H1 (cell line): Measurements from ENCODE around the gene TEN1. TPM values are rescaled to one million over a fixed set of nuclear protein-coding genes. Genes with fewer than 3 reads are reported as not detected.

ENCODE experiments used
- CTCF ChIA-PET: fragments of 300-600 bp; sonication (Branson Sonifier 250); formaldehyde crosslinking; loops from one replicate; lab custom pipeline; 2021; ENCODE audit not compliant: partially characterized antibody; lab: Charles Lee
- POLR2A ChIA-PET: fragments of 300-600 bp; sonication (Branson Sonifier 250); formaldehyde crosslinking; loops from one replicate; lab custom pipeline; 2021; ENCODE audit warnings: inconsistent platforms; ENCODE audit not compliant: partially characterized antibody; lab: Charles Lee
- DNase-seq, 2 experiments: peaks; one replicate each; pipeline versions ENCODE4 v3.0.0 to v3.0.0-alpha.2; 2010 to 2022; ENCODE audit warnings: low spot score in 2 of 2, low read depth in 1 of 2, mixed read lengths in 1 of 2
- FAIRE-seq: peaks from 2 replicates; lab custom pipeline; 2011; peaks lifted over from hg19 to GRCh38; lab: Jason Lieb, UNC
- H2AFZ ChIP-seq: 2 replicates; pipeline ENCODE4 v1.8.1; 2012; ENCODE audit warnings: low read length, inconsistent platforms
- H2AK5ac ChIP-seq: 2 replicates; pipeline ENCODE4 v1.6.1; 2013; ENCODE audit warnings: low read depth, low read length
- H2BK120ac ChIP-seq: replicated peaks from 2 replicates; pipeline ENCODE3; 2013; ENCODE audit warnings: low read depth, low read length, inconsistent platforms
- H2BK12ac ChIP-seq: 2 replicates; pipeline ENCODE4 v1.6.1; 2013; ENCODE audit warnings: low read depth, low read length
- H2BK15ac ChIP-seq: 2 replicates; pipeline ENCODE4 v1.6.1; 2013; ENCODE audit warnings: low read length
- H2BK20ac ChIP-seq: 2 replicates; pipeline ENCODE4 v1.6.1; 2013; ENCODE audit warnings: low read length
- H2BK5ac ChIP-seq: 2 replicates; pipeline ENCODE4 v1.6.1; 2013; ENCODE audit warnings: low read depth, low read length
- H3K14ac ChIP-seq: 2 replicates; pipeline ENCODE4 v1.6.1; 2013; ENCODE audit warnings: inconsistent platforms; ENCODE audit not compliant: insufficient read length
- H3K18ac ChIP-seq: 2 replicates; pipeline ENCODE4 v1.6.1; 2013; ENCODE audit warnings: low read length; ENCODE audit errors: extremely low read depth
- H3K23ac ChIP-seq: 2 replicates; pipeline ENCODE4 v1.6.1; 2013; ENCODE audit warnings: inconsistent platforms; ENCODE audit not compliant: insufficient read length
- H3K23me2 ChIP-seq: 2 replicates; pipeline ENCODE4 v1.6.1; 2013; ENCODE audit warnings: low read depth, low read length
- H3K27ac ChIP-seq: 2 replicates; pipeline ENCODE4 v1.6.1; 2011; ENCODE audit warnings: low read depth, low read length, inconsistent platforms
- H3K27me3 ChIP-seq, 4 experiments: replicated peaks in 1 of 4; 1 replicate in 1 of 4; 2 replicates in 3 of 4; pipeline versions ENCODE4 v1.6.1 to v1.8.1; 2011 to 2013; ENCODE audit warnings: low read length in 3 of 4, mild to moderate bottlenecking in 3 of 4, inconsistent platforms in 2 of 4, mixed read lengths in 2 of 4, moderate library complexity in 1 of 4; ENCODE audit not compliant: control insufficient read depth in 3 of 4, insufficient read depth in 3 of 4; ENCODE audit errors: extremely low read depth in 1 of 4
- H3K36me3 ChIP-seq, 4 experiments: 2 replicates each; pipeline versions ENCODE4 v1.6.1 to v1.8.1; 2011 to 2013; ENCODE audit warnings: mild to moderate bottlenecking in 4 of 4, low read length in 3 of 4, moderate library complexity in 2 of 4, control low read depth in 1 of 4, inconsistent platforms in 1 of 4; ENCODE audit not compliant: insufficient read depth in 4 of 4, control insufficient read depth in 2 of 4
- H3K4ac ChIP-seq: replicated peaks from 2 replicates; pipeline ENCODE3; 2013; ENCODE audit warnings: low read length, low read depth, mixed read lengths, inconsistent platforms; ENCODE audit not compliant: insufficient read length
- H3K4me1 ChIP-seq, 4 experiments: replicated peaks in 1 of 4; 1 replicate in 1 of 4; 2 replicates in 3 of 4; pipeline versions ENCODE4 v1.6.1 to v1.8.1; 2011 to 2013; ENCODE audit warnings: low read length in 3 of 4, inconsistent platforms in 2 of 4, mixed read lengths in 1 of 4; ENCODE audit not compliant: insufficient read depth in 4 of 4, control insufficient read depth in 3 of 4
- H3K4me2 ChIP-seq, 2 experiments: 2 replicates each; pipeline versions ENCODE4 v1.6.1 to v1.8.1; 2011 to 2013; ENCODE audit warnings: low read depth in 2 of 2, low read length in 2 of 2, control low read depth in 1 of 2, inconsistent platforms in 1 of 2, mild to moderate bottlenecking in 1 of 2; ENCODE audit not compliant: insufficient read depth in 1 of 2
- H3K4me3 ChIP-seq, 4 experiments: fragments of 200-600, 300-600 bp in 1 of 4; sonication (generic), shearing (Covaris generic), sonication (Bioruptor Twin) in 1 of 4; 2 replicates each; pipeline versions ENCODE4 v1.5.1 to v1.8.1; 2011 to 2016; ENCODE audit warnings: low read length in 4 of 4, low read depth in 3 of 4, control low read depth in 2 of 4, inconsistent platforms in 2 of 4, mild to moderate bottlenecking in 2 of 4, mixed read lengths in 1 of 4, moderate library complexity in 1 of 4; ENCODE audit not compliant: insufficient read depth in 2 of 4; ENCODE audit errors: extremely low read depth in 1 of 4
- H3K56ac ChIP-seq: replicated peaks from 2 replicates; pipeline ENCODE3; 2013; ENCODE audit warnings: low read depth, mild to moderate bottlenecking, mixed read lengths, low read length, inconsistent platforms; ENCODE audit not compliant: insufficient read length
- H3K79me1 ChIP-seq: 2 replicates; pipeline ENCODE4 v1.6.1; 2013; ENCODE audit warnings: low read depth, low read length, control low read depth
- H3K79me2 ChIP-seq, 2 experiments: 2 replicates each; pipeline versions ENCODE4 v1.6.1 to v1.8.1; 2012 to 2013; ENCODE audit warnings: low read length in 2 of 2, mild to moderate bottlenecking in 2 of 2, inconsistent platforms in 1 of 2; ENCODE audit not compliant: insufficient read depth in 2 of 2, control insufficient read depth in 1 of 2
- H3K9ac ChIP-seq, 4 experiments: replicated peaks in 1 of 4; 1 replicate in 1 of 4; 2 replicates in 3 of 4; pipeline versions ENCODE4 v1.6.1 to v1.8.1; 2011 to 2013; ENCODE audit warnings: low read depth in 3 of 4, low read length in 3 of 4, control low read depth in 2 of 4, mild to moderate bottlenecking in 2 of 4, moderate library complexity in 2 of 4, inconsistent platforms in 1 of 4; ENCODE audit errors: extremely low read depth in 1 of 4
- H3K9me3 ChIP-seq, 2 experiments: 2 replicates each; pipeline versions ENCODE4 v1.6.1 to v1.8.1; 2012 to 2013; ENCODE audit warnings: mild to moderate bottlenecking in 2 of 2, moderate library complexity in 2 of 2, control low read depth in 1 of 2, inconsistent platforms in 1 of 2, low read depth in 1 of 2, low read length in 1 of 2, mixed read lengths in 1 of 2; ENCODE audit not compliant: insufficient read depth in 2 of 2
- H4K20me1 ChIP-seq, 2 experiments: replicated peaks in 1 of 2; 2 replicates each; pipeline versions ENCODE3 to v1.8.1; 2011 to 2013; ENCODE audit warnings: inconsistent platforms in 2 of 2, low read length in 2 of 2, mild to moderate bottlenecking in 1 of 2; ENCODE audit not compliant: insufficient read depth in 2 of 2, control insufficient read depth in 1 of 2
- H4K5ac ChIP-seq: 2 replicates; pipeline ENCODE4 v1.6.1; 2013; ENCODE audit warnings: low read length, low read depth, mixed read lengths, inconsistent platforms; ENCODE audit not compliant: insufficient read length
- H4K8ac ChIP-seq: 2 replicates; pipeline ENCODE4 v1.8.0; 2013; ENCODE audit warnings: mild to moderate bottlenecking, moderate library complexity, low read length, inconsistent platforms; ENCODE audit not compliant: insufficient read depth; ENCODE audit errors: extremely low read depth
- H4K91ac ChIP-seq: replicated peaks from 2 replicates; pipeline ENCODE3; 2013; ENCODE audit warnings: low read length, mixed read lengths, inconsistent platforms; ENCODE audit not compliant: insufficient read length
- BCL11A ChIP-seq, 2 experiments: IDR thresholded peaks; one replicate each; pipeline ENCODE4 v1.6.1; 2011; ENCODE audit warnings: low read depth in 2 of 2, low read length in 2 of 2, mild to moderate bottlenecking in 2 of 2
- CBX5 ChIP-seq: fragments of 300-800, 300-1000 bp; sonication (generic); IDR thresholded peaks from 2 replicates; pipeline ENCODE4 v1.7.1; 2016; ENCODE audit warnings: antibody characterized with exemption, low read length, low read depth
- FOSL1 ChIP-seq: IDR thresholded peaks from 2 replicates; pipeline ENCODE4 v1.6.1; 2011; ENCODE audit warnings: mild to moderate bottlenecking, low read depth, low read length, moderate library complexity; ENCODE audit not compliant: insufficient read depth
- HDAC2 ChIP-seq, 2 experiments: fragments of 300-600 bp in 1 of 2; sonication (generic) in 1 of 2; IDR thresholded peaks; 2 replicates each; pipeline ENCODE4 v1.6.1; 2011 to 2012; ENCODE audit warnings: low read depth in 2 of 2, low read length in 2 of 2, mild to moderate bottlenecking in 2 of 2, moderate library complexity in 2 of 2, borderline replicate concordance in 1 of 2, inconsistent platforms in 1 of 2
- JUN ChIP-seq: IDR thresholded peaks from 2 replicates; pipeline ENCODE4 v1.6.1; 2011; ENCODE audit warnings: low read depth, mild to moderate bottlenecking, improper control_type of control experiment, low read length
- POLR2AphosphoS5 ChIP-seq: IDR thresholded peaks from 2 replicates; pipeline ENCODE4 v1.6.1; 2011; ENCODE audit warnings: low read depth, low read length
- RNF2 ChIP-seq: fragments of 200-900, 300-1000 bp; sonication (generic); IDR thresholded peaks from 2 replicates; pipeline ENCODE4 v1.7.1; 2016; ENCODE audit warnings: borderline replicate concordance, low read depth, mild to moderate bottlenecking, antibody characterized with exemption, low read length; ENCODE audit not compliant: poor library complexity, severe bottlenecking; ENCODE audit errors: missing control alignments
- SAP30 ChIP-seq: fragments of 300-600 bp; sonication (generic); IDR thresholded peaks from 2 replicates; pipeline ENCODE4 v1.7.1; 2012; ENCODE audit warnings: low read length, moderate library complexity, mild to moderate bottlenecking, inconsistent platforms; ENCODE audit not compliant: insufficient read depth, insufficient replicate concordance
- SP2 ChIP-seq: IDR thresholded peaks from 2 replicates; pipeline ENCODE4 v1.6.1; 2012; ENCODE audit warnings: mild to moderate bottlenecking, low read length, inconsistent platforms
- SRF ChIP-seq: IDR thresholded peaks from 2 replicates; pipeline ENCODE4 v1.6.1; 2011; ENCODE audit warnings: mild to moderate bottlenecking, low read depth, low read length, moderate library complexity
- TCF12 ChIP-seq: IDR thresholded peaks from 2 replicates; pipeline ENCODE4 v1.6.1; 2011; ENCODE audit warnings: low read depth, mild to moderate bottlenecking, low read length
- ZNF274 ChIP-seq: IDR thresholded peaks from 2 replicates; pipeline ENCODE4 v1.7.0; 2012; ENCODE audit warnings: low read length, borderline replicate concordance; ENCODE audit errors: extremely low read depth
- WGBS, 2 experiments: shearing (Covaris generic) in 1 of 2; methylation state at CpG; one replicate each; pipeline versions ENCODE4 v1.1.6 to v1.1.7; 2013 to 2015; ENCODE audit warnings: low lambda C conversion rate in 2 of 2, mixed read lengths in 2 of 2, inconsistent platforms in 1 of 2, low coverage in 1 of 2, missing lambda C conversion rate in 1 of 2; ENCODE audit not compliant: insufficient replicate concordance in 2 of 2, insufficient coverage in 1 of 2, insufficient read length in 1 of 2; ENCODE audit errors: extremely low coverage in 1 of 2, missing lambda C conversion rate in 1 of 2; 5-methylcytosine and 5-hydroxymethylcytosine counted together
- polyA plus RNA-seq, 7 experiments: library from polyadenylated mRNA; depleted of rRNA in 3 of 7; stranded (reverse) in 5 of 7; unstranded in 2 of 7; fragments of >200 nt in 5 of 7; fragments of 200-250 nt in 2 of 7; gene quantifications; 1 replicate in 5 of 7; 2 replicates in 1 of 7; 4 replicates in 1 of 7; pipeline versions ENCODE4 v1.2.1 to v1.2.3, GENCODE V29; 2011 to 2013; ENCODE audit warnings: missing spikeins in 2 of 7, mixed read lengths in 2 of 7
- total RNA-seq: library from RNA; stranded (reverse); fragmentation: NEBNext Ultra II Directional; extraction: Animal tissue kit (Norgen Biotek cat#: 25700); gene quantifications from 2 replicates; pipeline ENCODE4 v1.2.1, GENCODE V29; 2021

The TEN1 gene
- total and polyA plus RNA-seq, 2 of the 8 experiments (the other 6 are each of a cell fraction or from before 2014, with no cell fraction given) = 15.9 to 18.7 TPM

GRCh38 chr17:76032780-76033108, 53.7 kb downstream of the TEN1 start:
- H2AK5ac ChIP-seq = no peak overlapping the region
- no peaks in the 10 kb centered on the region for H3K23me2 ChIP-seq
- H4K20me1 ChIP-seq = peaks cover 0 to 1% of the 10 kb centered on the region in 2 experiments
- H3K4me1 ChIP-seq = peaks cover 0 to 17% (median 9%) of the 10 kb centered on the region in 4 experiments; a peak in 6 of 7 replicates
- H3K9me3 ChIP-seq = no peaks in the 10 kb centered on the region
- no peak overlapping the region for H3K18ac ChIP-seq
- FAIRE-seq = no peak
- H3K4ac ChIP-seq = no peak overlapping the region
- 92% methylated on average over 5 of the region's 5 CpGs; no CpG with 5 or more reads in 1 of the 2 experiments for WGBS, 2 experiments
- H3K27me3 ChIP-seq = no peaks in the 10 kb centered on the region
- H2AFZ ChIP-seq = no peak overlapping the region
- ChIA-PET CTCF (interaction anchor here (0.8 to 13.7 kb wide), 7 partner anchors 9 to 365 kb away, joined by 3 to 229 read pairs (median 6); partner anchors contain the start of gene CDK3), POLR2A (interaction anchor here (0.6 to 3.0 kb wide), 4 partner anchors 47 to 461 kb away, joined by 3 to 9 read pairs (median 3); partner anchors contain the start of gene ZACN)
- no peak overlapping the region for H2BK5ac ChIP-seq
- no peak overlapping the region for H2BK120ac ChIP-seq
- no peak overlapping the region for H4K8ac ChIP-seq
- no peak overlapping the region for H3K4me3 ChIP-seq
- H3K79me1 ChIP-seq = no peaks in the 10 kb centered on the region
- no peak overlapping the region for H3K9ac ChIP-seq
- no peak overlapping the region for H4K91ac ChIP-seq
- no peaks in the 10 kb centered on the region for H3K79me2 ChIP-seq
- H2BK15ac ChIP-seq = no peak overlapping the region
- H3K27ac ChIP-seq = no peak overlapping the region
- H3K36me3 ChIP-seq = no peaks in the 10 kb centered on the region
- H4K5ac ChIP-seq = no peak overlapping the region
- no peak overlapping the region for H3K23ac ChIP-seq
- no peak overlapping the region for H3K4me2 ChIP-seq
- no peak for DNase-seq
- H2BK12ac ChIP-seq = no peak overlapping the region
- no peak for TF ChIP-seq RNF2
- TF ChIP-seq BCL11A (IDR thresholded peaks at IDR 0.05; ENCODE audit: low read depth in 2 of 2, low read length in 2 of 2) = no peak
- TF ChIP-seq CBX5 = no peak
- no peak for TF ChIP-seq ZNF274
- no peak for TF ChIP-seq SP2
- TF ChIP-seq TCF12 = no peak
- TF ChIP-seq HDAC2 (IDR thresholded peaks at IDR 0.05; ENCODE audit: borderline replicate concordance in 1 of 2, low read depth in 2 of 2, low read length in 2 of 2) = no peak
- TF ChIP-seq SRF = no peak
- TF ChIP-seq POLR2AphosphoS5 = no peak
- TF ChIP-seq JUN = no peak
- no peak for TF ChIP-seq FOSL1
- TF ChIP-seq SAP30 = no peak
- TF ChIP-seq, all 59 proteins: peak for 0
- no peak overlapping the region for H3K56ac ChIP-seq
- no peak overlapping the region for H2BK20ac ChIP-seq
- H3K14ac ChIP-seq = no peak overlapping the region
